Fibroblast of lung (primary cell): ENCODE data around the gene CCDC7. TPM values are rescaled to one million over a fixed set of nuclear protein-coding genes. Genes with fewer than 3 reads are reported as not detected.

Experiments
- DNase-seq, 2 donors: peaks; one replicate each; pipeline versions ENCODE4 v3.0.0 to v3.0.0-alpha.2; 2010; ENCODE audit warnings: low read depth in 2 of 2
- H2AFZ ChIP-seq: 2 replicates; pipeline ENCODE4 v1.5.1; 2012; ENCODE audit warnings: low read length, control low read depth, inconsistent platforms
- H3K27ac ChIP-seq: 2 replicates; pipeline ENCODE4 v1.5.1; 2011; ENCODE audit warnings: low read length, control low read depth; ENCODE audit not compliant: insufficient read depth
- H3K27me3 ChIP-seq: 2 replicates; pipeline ENCODE4 v1.5.1; 2011; ENCODE audit warnings: mild to moderate bottlenecking, low read length; ENCODE audit not compliant: control insufficient read depth, insufficient read depth
- H3K36me3 ChIP-seq: 2 replicates; pipeline ENCODE4 v1.5.1; 2011; ENCODE audit warnings: low read length; ENCODE audit not compliant: control insufficient read depth, insufficient read depth
- H3K4me1 ChIP-seq: 2 replicates; pipeline ENCODE4 v1.5.1; 2011; ENCODE audit warnings: low read length; ENCODE audit not compliant: control insufficient read depth, insufficient read depth; ENCODE audit errors: extremely low read depth
- H3K4me2 ChIP-seq: 2 replicates; pipeline ENCODE4 v1.5.1; 2011; ENCODE audit warnings: low read length, control low read depth; ENCODE audit not compliant: insufficient read depth; ENCODE audit errors: extremely low read depth
- H3K4me3 ChIP-seq, 4 experiments: fragments of 200-600 bp in 1 of 4; sonication (generic) in 1 of 4; replicated peaks in 1 of 4; 2 replicates each; pipeline ENCODE4 v1.5.1; 2011 to 2016; ENCODE audit warnings: low read length in 4 of 4, low read depth in 3 of 4, mild to moderate bottlenecking in 3 of 4, control low read depth in 2 of 4, inconsistent platforms in 1 of 4, mixed read lengths in 1 of 4; ENCODE audit not compliant: insufficient read depth in 1 of 4; ENCODE audit errors: control extremely low read depth in 1 of 4
- H3K79me2 ChIP-seq: 2 replicates; pipeline ENCODE4 v1.5.1; 2012; ENCODE audit warnings: mild to moderate bottlenecking, low read length, inconsistent platforms; ENCODE audit not compliant: control insufficient read depth, insufficient read depth
- H3K9ac ChIP-seq: 2 replicates; pipeline ENCODE4 v1.5.1; 2011; ENCODE audit warnings: mild to moderate bottlenecking, low read length, control low read depth; ENCODE audit not compliant: insufficient read depth
- H3K9me3 ChIP-seq: 2 replicates; pipeline ENCODE4 v1.5.1; 2012; ENCODE audit warnings: low read depth, low read length; ENCODE audit not compliant: control insufficient read depth, insufficient read depth
- H4K20me1 ChIP-seq: 2 replicates; pipeline ENCODE4 v1.5.1; 2011; ENCODE audit warnings: low read length; ENCODE audit not compliant: control insufficient read depth, insufficient read depth; ENCODE audit errors: extremely low read depth
- EZH2 ChIP-seq: IDR thresholded peaks from 2 replicates; pipeline ENCODE4 v1.5.1; 2012; ENCODE audit warnings: low read length, control low read depth, mild to moderate bottlenecking; ENCODE audit errors: missing control alignments
- polyA plus RNA-seq, 2 donors: library from polyadenylated mRNA; depleted of rRNA in 1 of 2; stranded (reverse) in 1 of 2; unstranded in 1 of 2; fragments of >200 nt; gene quantifications; 2 replicates each; pipeline ENCODE4 v1.2.1, GENCODE V29; 2011 to 2012; ENCODE audit warnings: missing spikeins in 1 of 2
- total RNA-seq: library from RNA; depleted of rRNA; stranded (reverse); fragments of >200 nt; gene quantifications from 2 replicates; pipeline ENCODE4 v1.2.1, GENCODE V29; 2014
- TF ChIP-seq, protein P1 (sequence below), 2 donors: IDR thresholded peaks in 1 of 2; conservative IDR thresholded peaks in 1 of 2; 1 replicate in 1 of 2; 2 replicates in 1 of 2; pipeline ENCODE4 v1.5.1; 2011 to 2012; ENCODE audit warnings: low read length in 2 of 2, control low read depth in 1 of 2, inconsistent platforms in 1 of 2, low read depth in 1 of 2, mild to moderate bottlenecking in 1 of 2

Gene CCDC7
- total and polyA plus RNA-seq, 2 donors (not counting 1 experiment from before 2014, with no cell fraction given) = 1.0 to 19.5 TPM

DNA sequence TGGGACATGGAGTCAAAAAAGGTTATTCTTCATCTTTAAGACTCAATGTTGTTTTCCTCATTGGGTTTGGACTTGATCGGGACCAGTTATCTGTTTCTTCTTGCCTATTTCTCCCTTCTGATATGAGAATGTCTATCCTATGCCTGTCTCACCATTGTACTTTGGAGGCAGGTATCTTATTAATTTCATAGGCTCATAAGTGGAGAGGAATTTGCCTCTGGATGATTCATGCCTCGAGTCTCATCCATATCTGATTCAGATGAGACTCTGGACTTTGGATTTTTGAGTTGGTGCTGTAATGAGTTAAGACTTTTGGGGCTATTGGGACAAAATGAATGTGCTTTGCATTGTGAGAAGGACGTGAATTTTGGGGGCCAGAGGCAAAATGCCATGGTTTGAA is 36.2 kb upstream of the CCDC7 start:
- TF ChIP-seq, protein P1, sequence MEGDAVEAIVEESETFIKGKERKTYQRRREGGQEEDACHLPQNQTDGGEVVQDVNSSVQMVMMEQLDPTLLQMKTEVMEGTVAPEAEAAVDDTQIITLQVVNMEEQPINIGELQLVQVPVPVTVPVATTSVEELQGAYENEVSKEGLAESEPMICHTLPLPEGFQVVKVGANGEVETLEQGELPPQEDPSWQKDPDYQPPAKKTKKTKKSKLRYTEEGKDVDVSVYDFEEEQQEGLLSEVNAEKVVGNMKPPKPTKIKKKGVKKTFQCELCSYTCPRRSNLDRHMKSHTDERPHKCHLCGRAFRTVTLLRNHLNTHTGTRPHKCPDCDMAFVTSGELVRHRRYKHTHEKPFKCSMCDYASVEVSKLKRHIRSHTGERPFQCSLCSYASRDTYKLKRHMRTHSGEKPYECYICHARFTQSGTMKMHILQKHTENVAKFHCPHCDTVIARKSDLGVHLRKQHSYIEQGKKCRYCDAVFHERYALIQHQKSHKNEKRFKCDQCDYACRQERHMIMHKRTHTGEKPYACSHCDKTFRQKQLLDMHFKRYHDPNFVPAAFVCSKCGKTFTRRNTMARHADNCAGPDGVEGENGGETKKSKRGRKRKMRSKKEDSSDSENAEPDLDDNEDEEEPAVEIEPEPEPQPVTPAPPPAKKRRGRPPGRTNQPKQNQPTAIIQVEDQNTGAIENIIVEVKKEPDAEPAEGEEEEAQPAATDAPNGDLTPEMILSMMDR (conservative IDR thresholded peaks at IDR 0.05 in 1 of 2, IDR thresholded peaks at IDR 0.05 in 1 of 2; ENCODE audit: low read depth in 1 of 2, low read length in 2 of 2) = no peak
- no peak for TF ChIP-seq EZH2
- Histone ChIP-seq H3K36me3 (no peaks in the 10 kb centered on the region), H3K4me1 (peaks cover 6% of the 10 kb centered on the region), H3K27ac (no peak overlapping the region), H3K4me3 (no peak overlapping the region), H3K79me2 (no peaks in the 10 kb centered on the region), H3K27me3 (no peaks in the 10 kb centered on the region), H3K9me3 (no peaks in the 10 kb centered on the region), H2AFZ (no peak overlapping the region), H4K20me1 (no peaks in the 10 kb centered on the region), H3K4me2 (no peak overlapping the region), H3K9ac (no peak overlapping the region)
- no peak for DNase-seq

DNA sequence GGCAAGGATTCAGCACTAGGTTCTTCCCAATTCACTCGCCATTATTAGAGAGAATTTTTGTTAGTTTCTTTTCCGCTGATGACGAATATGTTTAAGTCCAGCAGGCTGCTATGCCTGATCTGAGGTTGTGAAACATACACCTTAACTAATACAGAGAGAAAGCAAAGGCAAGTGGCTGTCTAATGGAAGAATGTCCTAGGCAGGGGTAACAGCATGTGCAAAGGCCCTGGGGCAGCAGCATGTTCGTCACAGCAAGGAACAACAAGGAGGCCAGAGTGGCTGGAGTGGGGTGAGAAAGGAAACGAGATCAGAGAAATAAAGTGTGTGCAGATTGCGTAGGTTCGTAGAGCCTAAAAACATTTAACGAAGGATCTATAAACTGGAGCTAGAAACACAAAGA is 35.4 kb upstream of the CCDC7 start:
- Histone ChIP-seq H3K4me2 (no peak overlapping the region), H2AFZ (no peak overlapping the region), H4K20me1 (no peaks in the 10 kb centered on the region), H3K36me3 (no peaks in the 10 kb centered on the region), H3K27ac (no peak overlapping the region), H3K9ac (no peak overlapping the region), H3K4me3 (no peak overlapping the region), H3K9me3 (no peaks in the 10 kb centered on the region), H3K27me3 (no peaks in the 10 kb centered on the region), H3K4me1 (peaks cover 6% of the 10 kb centered on the region), H3K79me2 (no peaks in the 10 kb centered on the region)
- TF ChIP-seq, protein P1 (conservative IDR thresholded peaks at IDR 0.05 in 1 of 2, IDR thresholded peaks at IDR 0.05 in 1 of 2; ENCODE audit: low read depth in 1 of 2, low read length in 2 of 2) = no peak
- TF ChIP-seq EZH2 = no peak
- no peak for DNase-seq

DNA sequence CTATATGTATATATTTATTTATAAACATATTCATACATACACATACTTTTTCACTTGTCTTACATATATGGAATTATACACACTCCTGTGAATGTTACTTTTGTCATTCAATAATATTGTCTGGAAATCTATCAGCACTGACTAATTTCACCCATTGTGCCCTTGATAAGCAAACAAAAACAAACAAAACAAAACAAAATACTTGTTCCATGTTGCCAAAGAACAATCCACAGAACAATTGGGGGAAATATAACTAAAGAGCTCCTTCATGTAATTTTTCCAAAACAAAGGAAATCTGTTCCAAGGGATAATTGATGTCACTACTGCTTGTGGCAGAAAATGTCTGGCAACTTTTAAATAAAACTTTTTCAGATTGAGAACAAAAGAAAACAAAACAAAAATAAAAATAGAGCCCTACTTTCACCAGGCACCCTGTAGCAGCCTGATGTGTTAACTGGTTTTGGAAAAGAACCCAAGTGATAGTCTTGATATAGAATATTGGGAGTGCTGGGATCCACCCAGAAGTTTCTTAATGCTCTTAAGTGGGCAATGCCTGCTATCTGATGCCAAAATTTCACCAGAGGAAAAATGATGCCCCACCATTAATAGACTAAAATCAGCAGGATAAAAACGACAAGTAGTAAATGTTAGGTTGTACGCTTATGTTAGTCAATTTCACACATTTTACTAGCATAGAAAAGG is 34.0 kb upstream of the CCDC7 start:
- H3K4me2 ChIP-seq = no peak overlapping the region
- H4K20me1 ChIP-seq = no peaks in the 10 kb centered on the region
- no peak overlapping the region for H2AFZ ChIP-seq
- peaks cover 6% of the 10 kb centered on the region for H3K4me1 ChIP-seq
- TF ChIP-seq EZH2 = no peak
- TF ChIP-seq, protein P1 (conservative IDR thresholded peaks at IDR 0.05 in 1 of 2, IDR thresholded peaks at IDR 0.05 in 1 of 2; ENCODE audit: low read depth in 1 of 2, low read length in 2 of 2) = no peak
- no peaks in the 10 kb centered on the region for H3K36me3 ChIP-seq
- no peak overlapping the region for H3K4me3 ChIP-seq
- H3K9ac ChIP-seq = no peak overlapping the region
- no peak for DNase-seq
- H3K9me3 ChIP-seq = no peaks in the 10 kb centered on the region
- H3K27ac ChIP-seq = no peak overlapping the region
- no peaks in the 10 kb centered on the region for H3K79me2 ChIP-seq
- no peaks in the 10 kb centered on the region for H3K27me3 ChIP-seq
